ENCODE measurements around the gene GALNT17.

GRCh38 chr7:71301167-71301566, 169.2 kb downstream of the GALNT17 start:
- TF ChIP-seq, protein P1, sequence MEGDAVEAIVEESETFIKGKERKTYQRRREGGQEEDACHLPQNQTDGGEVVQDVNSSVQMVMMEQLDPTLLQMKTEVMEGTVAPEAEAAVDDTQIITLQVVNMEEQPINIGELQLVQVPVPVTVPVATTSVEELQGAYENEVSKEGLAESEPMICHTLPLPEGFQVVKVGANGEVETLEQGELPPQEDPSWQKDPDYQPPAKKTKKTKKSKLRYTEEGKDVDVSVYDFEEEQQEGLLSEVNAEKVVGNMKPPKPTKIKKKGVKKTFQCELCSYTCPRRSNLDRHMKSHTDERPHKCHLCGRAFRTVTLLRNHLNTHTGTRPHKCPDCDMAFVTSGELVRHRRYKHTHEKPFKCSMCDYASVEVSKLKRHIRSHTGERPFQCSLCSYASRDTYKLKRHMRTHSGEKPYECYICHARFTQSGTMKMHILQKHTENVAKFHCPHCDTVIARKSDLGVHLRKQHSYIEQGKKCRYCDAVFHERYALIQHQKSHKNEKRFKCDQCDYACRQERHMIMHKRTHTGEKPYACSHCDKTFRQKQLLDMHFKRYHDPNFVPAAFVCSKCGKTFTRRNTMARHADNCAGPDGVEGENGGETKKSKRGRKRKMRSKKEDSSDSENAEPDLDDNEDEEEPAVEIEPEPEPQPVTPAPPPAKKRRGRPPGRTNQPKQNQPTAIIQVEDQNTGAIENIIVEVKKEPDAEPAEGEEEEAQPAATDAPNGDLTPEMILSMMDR (tag by site-specific recombination; IDR thresholded peaks at IDR 0.05): no peak
- TF ChIP-seq, protein P2, sequence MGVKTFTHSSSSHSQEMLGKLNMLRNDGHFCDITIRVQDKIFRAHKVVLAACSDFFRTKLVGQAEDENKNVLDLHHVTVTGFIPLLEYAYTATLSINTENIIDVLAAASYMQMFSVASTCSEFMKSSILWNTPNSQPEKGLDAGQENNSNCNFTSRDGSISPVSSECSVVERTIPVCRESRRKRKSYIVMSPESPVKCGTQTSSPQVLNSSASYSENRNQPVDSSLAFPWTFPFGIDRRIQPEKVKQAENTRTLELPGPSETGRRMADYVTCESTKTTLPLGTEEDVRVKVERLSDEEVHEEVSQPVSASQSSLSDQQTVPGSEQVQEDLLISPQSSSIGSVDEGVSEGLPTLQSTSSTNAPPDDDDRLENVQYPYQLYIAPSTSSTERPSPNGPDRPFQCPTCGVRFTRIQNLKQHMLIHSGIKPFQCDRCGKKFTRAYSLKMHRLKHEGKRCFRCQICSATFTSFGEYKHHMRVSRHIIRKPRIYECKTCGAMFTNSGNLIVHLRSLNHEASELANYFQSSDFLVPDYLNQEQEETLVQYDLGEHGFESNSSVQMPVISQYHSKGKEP (tag by site-specific recombination; IDR thresholded peaks at IDR 0.05): no peak
- TF ChIP-seq ZNF513 (tag by site-specific recombination; IDR thresholded peaks at IDR 0.05): no peak
- no peak for TF ChIP-seq ZNF341 (tag by site-specific recombination; IDR thresholded peaks at IDR 0.05; ENCODE audit: low read depth)
- no peak for TF ChIP-seq YY1 (tag by site-specific recombination; IDR thresholded peaks at IDR 0.05)
- TF ChIP-seq ZSCAN23 (tag by site-specific recombination; IDR thresholded peaks at IDR 0.05): no peak
- no peak for TF ChIP-seq ZNF610 (tag by site-specific recombination; IDR thresholded peaks at IDR 0.05; ENCODE audit: borderline replicate concordance)
- no peak for TF ChIP-seq ZSCAN18 (tag by site-specific recombination; IDR thresholded peaks at IDR 0.05)
- TF ChIP-seq ZNF146 (tag by site-specific recombination; IDR thresholded peaks at IDR 0.05): no peak
- TF ChIP-seq ZNF214 (tag by site-specific recombination; IDR thresholded peaks at IDR 0.05; ENCODE audit: borderline replicate concordance): no peak
- TF ChIP-seq MEIS1 (CRISPR knock-in tag; IDR thresholded peaks at IDR 0.05; ENCODE audit: borderline replicate concordance): no peak
- TF ChIP-seq ZNF184 (tag by site-specific recombination; IDR thresholded peaks at IDR 0.05): no peak

Data from HEK293 (cell line).